ENCODE measurements around the gene MYPN. TPM values are rescaled to one million over a fixed set of nuclear protein-coding genes. Genes with fewer than 3 reads are reported as not detected.

MYPN gene
- total and polyA plus RNA-seq, 2 experiments from 2014 or later: not detected

Other genes starting within 250 kb of the MYPN start
- gene SIRT1, start 224.8 kb upstream of the MYPN start, total RNA-seq (2014; rRNA removed; shearing (Covaris generic)): 61.6 and 68.0 TPM in 2 replicates
- 32.4 and 35.9 TPM in 2 replicates for gene SIRT1, start 224.8 kb upstream of the MYPN start, polyA plus RNA-seq (2016; fragmentation: Nextera tagmentation; extraction: Ambion mirVana)
- 60.4 and 67.2 TPM in 2 replicates for gene HERC4, start 34.2 kb upstream of the MYPN start, total RNA-seq (2014; rRNA removed; shearing (Covaris generic))
- gene HERC4, start 34.2 kb upstream of the MYPN start, polyA plus RNA-seq (2016; fragmentation: Nextera tagmentation; extraction: Ambion mirVana): 16.2 and 20.1 TPM in 2 replicates
- gene ATOH7, start 122.6 kb downstream of the MYPN start, total RNA-seq (2014; rRNA removed; shearing (Covaris generic)): 1.2 and 1.8 TPM in 2 replicates
- 0.23 TPM in 1 of 2 replicates, not detected in the other for gene ATOH7, start 122.6 kb downstream of the MYPN start, polyA plus RNA-seq (2016; fragmentation: Nextera tagmentation; extraction: Ambion mirVana)
- 87.2 and 87.4 TPM in 2 replicates for gene HNRNPH3, start 222.6 kb downstream of the MYPN start, total RNA-seq (2014; rRNA removed; shearing (Covaris generic))
- 324 and 367 TPM in 2 replicates for gene HNRNPH3, start 222.6 kb downstream of the MYPN start, polyA plus RNA-seq (2016; fragmentation: Nextera tagmentation; extraction: Ambion mirVana)
- gene PBLD, start 223.4 kb downstream of the MYPN start, total RNA-seq (2014; rRNA removed; shearing (Covaris generic)): 0.90 and 1.2 TPM in 2 replicates
- 1.1 and 1.5 TPM in 2 replicates for gene PBLD, start 223.4 kb downstream of the MYPN start, polyA plus RNA-seq (2016; fragmentation: Nextera tagmentation; extraction: Ambion mirVana)